ENCODE results near the gene FRMPD4. TPM values are rescaled to one million over a fixed set of nuclear protein-coding genes. Genes with fewer than 3 reads are reported as not detected.

Gene FRMPD4
- total and polyA plus RNA-seq, 2 donors (not counting 1 experiment from before 2014, with no cell fraction given) = 0.50 to 1.5 TPM

GRCh38 chrX:12686331-12686730 is 548.1 kb downstream of the FRMPD4 start:
- TF ChIP-seq EZH2 (IDR thresholded peaks at IDR 0.05; ENCODE audit: low read length, missing control alignments) = no peak
- TF ChIP-seq CTCF (conservative IDR thresholded peaks at IDR 0.05 in 1 of 2, IDR thresholded peaks at IDR 0.05 in 1 of 2; ENCODE audit: low read depth in 1 of 2, low read length in 2 of 2) = no peak
- Histone ChIP-seq H3K36me3 (ENCODE audit: control insufficient read depth, insufficient read depth, low read length) (no peaks in the 10 kb centered on the region), H3K27me3 (ENCODE audit: control insufficient read depth, insufficient read depth, low read length) (no peaks in the 10 kb centered on the region), H4K20me1 (ENCODE audit: control insufficient read depth, extremely low read depth, insufficient read depth, low read length) (no peaks in the 10 kb centered on the region), H3K9me3 (ENCODE audit: control insufficient read depth, insufficient read depth, low read depth, low read length) (no peaks in the 10 kb centered on the region), H2AFZ (ENCODE audit: low read length) (no peak overlapping the region), H3K79me2 (ENCODE audit: control insufficient read depth, insufficient read depth, low read length) (no peaks in the 10 kb centered on the region), H3K4me2 (ENCODE audit: extremely low read depth, insufficient read depth, low read length) (no peak overlapping the region), H3K4me1 (ENCODE audit: control insufficient read depth, extremely low read depth, insufficient read depth, low read length) (no peaks in the 10 kb centered on the region), H3K4me3 (replicated peaks in 1 of 4; ENCODE audit: control extremely low read depth in 1 of 4, insufficient read depth in 1 of 4, low read depth in 3 of 4, low read length in 4 of 4) (no peak overlapping the region), H3K27ac (ENCODE audit: insufficient read depth, low read length) (no peak overlapping the region), H3K9ac (ENCODE audit: insufficient read depth, low read length) (no peak overlapping the region)
- DNase-seq (ENCODE audit: low read depth in 2 of 2) = no peak

DNA sequence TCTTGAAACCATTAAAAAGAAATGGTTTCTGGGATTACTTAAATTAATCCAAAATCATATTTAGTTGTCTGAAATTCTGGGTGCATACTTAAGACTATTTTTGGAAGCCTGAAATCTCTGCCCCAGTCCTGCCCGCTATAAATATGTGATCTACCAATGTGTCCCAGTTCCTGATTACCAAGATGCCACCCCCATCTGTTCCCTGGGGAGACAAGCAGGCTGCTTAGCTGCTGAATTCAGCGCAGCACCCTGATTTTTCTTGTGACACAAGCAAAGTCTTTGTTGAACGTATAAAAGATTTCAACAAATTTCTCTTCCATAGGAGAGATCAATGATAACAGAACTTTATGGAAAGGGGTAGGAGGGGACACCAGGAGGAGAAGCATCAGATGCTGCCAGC is 552.4 kb downstream of the FRMPD4 start:
- H3K4me3 ChIP-seq (replicated peaks in 1 of 4; ENCODE audit: control extremely low read depth in 1 of 4, insufficient read depth in 1 of 4, low read depth in 3 of 4, low read length in 4 of 4) = no peak overlapping the region
- TF ChIP-seq EZH2 (IDR thresholded peaks at IDR 0.05; ENCODE audit: low read length, missing control alignments) (no peak), CTCF (conservative IDR thresholded peaks at IDR 0.05 in 1 of 2, IDR thresholded peaks at IDR 0.05 in 1 of 2; ENCODE audit: low read depth in 1 of 2, low read length in 2 of 2) (no peak)
- no peaks in the 10 kb centered on the region for H3K79me2 ChIP-seq (ENCODE audit: control insufficient read depth, insufficient read depth, low read length)
- no peaks in the 10 kb centered on the region for H3K4me1 ChIP-seq (ENCODE audit: control insufficient read depth, extremely low read depth, insufficient read depth, low read length)
- no peaks in the 10 kb centered on the region for H4K20me1 ChIP-seq (ENCODE audit: control insufficient read depth, extremely low read depth, insufficient read depth, low read length)
- no peaks in the 10 kb centered on the region for H3K36me3 ChIP-seq (ENCODE audit: control insufficient read depth, insufficient read depth, low read length)
- DNase-seq (ENCODE audit: low read depth in 2 of 2) = no peak
- no peaks in the 10 kb centered on the region for H3K9me3 ChIP-seq (ENCODE audit: control insufficient read depth, insufficient read depth, low read depth, low read length)
- no peak overlapping the region for H2AFZ ChIP-seq (ENCODE audit: low read length)
- H3K4me2 ChIP-seq (ENCODE audit: extremely low read depth, insufficient read depth, low read length) = no peak overlapping the region
- no peak overlapping the region for H3K27ac ChIP-seq (ENCODE audit: insufficient read depth, low read length)
- H3K27me3 ChIP-seq (ENCODE audit: control insufficient read depth, insufficient read depth, low read length) = no peaks in the 10 kb centered on the region
- no peak overlapping the region for H3K9ac ChIP-seq (ENCODE audit: insufficient read depth, low read length)

GRCh38 chrX:12693754-12694153 is 555.5 kb downstream of the FRMPD4 start:
- Histone ChIP-seq H3K4me2 (ENCODE audit: extremely low read depth, insufficient read depth, low read length) (no peak overlapping the region), H3K36me3 (ENCODE audit: control insufficient read depth, insufficient read depth, low read length) (no peaks in the 10 kb centered on the region), H3K79me2 (ENCODE audit: control insufficient read depth, insufficient read depth, low read length) (no peaks in the 10 kb centered on the region), H3K4me1 (ENCODE audit: control insufficient read depth, extremely low read depth, insufficient read depth, low read length) (no peaks in the 10 kb centered on the region), H3K27me3 (ENCODE audit: control insufficient read depth, insufficient read depth, low read length) (no peaks in the 10 kb centered on the region), H3K9ac (ENCODE audit: insufficient read depth, low read length) (no peak overlapping the region), H3K9me3 (ENCODE audit: control insufficient read depth, insufficient read depth, low read depth, low read length) (no peaks in the 10 kb centered on the region), H4K20me1 (ENCODE audit: control insufficient read depth, extremely low read depth, insufficient read depth, low read length) (no peaks in the 10 kb centered on the region), H3K4me3 (replicated peaks in 1 of 4; ENCODE audit: control extremely low read depth in 1 of 4, insufficient read depth in 1 of 4, low read depth in 3 of 4, low read length in 4 of 4) (no peak overlapping the region), H3K27ac (ENCODE audit: insufficient read depth, low read length) (no peak overlapping the region), H2AFZ (ENCODE audit: low read length) (no peak overlapping the region)
- DNase-seq (ENCODE audit: low read depth in 2 of 2) = no peak
- TF ChIP-seq CTCF (conservative IDR thresholded peaks at IDR 0.05 in 1 of 2, IDR thresholded peaks at IDR 0.05 in 1 of 2; ENCODE audit: low read depth in 1 of 2, low read length in 2 of 2) (no peak), EZH2 (IDR thresholded peaks at IDR 0.05; ENCODE audit: low read length, missing control alignments) (no peak)
